Stimulated activated CD8-positive, alpha-beta memory T cell treated with anti-CD3 and anti-CD28 coated beads, Interleukin-7, amount 100 ng/mL, for 1 hour (primary cell): ENCODE results near the gene PAWR.
"Not testable (repeated sequence)": the region's sequence is repeated elsewhere in the genome, so short reads cannot be mapped to it uniquely, and the experiment has no call there.

Experiments
- DNase-seq, 2 donors: peaks; one replicate each; pipeline ENCODE4 v3.0.0-alpha.2; 2020; ENCODE audit warnings: low read depth in 2 of 2

PAWR gene

DNA sequence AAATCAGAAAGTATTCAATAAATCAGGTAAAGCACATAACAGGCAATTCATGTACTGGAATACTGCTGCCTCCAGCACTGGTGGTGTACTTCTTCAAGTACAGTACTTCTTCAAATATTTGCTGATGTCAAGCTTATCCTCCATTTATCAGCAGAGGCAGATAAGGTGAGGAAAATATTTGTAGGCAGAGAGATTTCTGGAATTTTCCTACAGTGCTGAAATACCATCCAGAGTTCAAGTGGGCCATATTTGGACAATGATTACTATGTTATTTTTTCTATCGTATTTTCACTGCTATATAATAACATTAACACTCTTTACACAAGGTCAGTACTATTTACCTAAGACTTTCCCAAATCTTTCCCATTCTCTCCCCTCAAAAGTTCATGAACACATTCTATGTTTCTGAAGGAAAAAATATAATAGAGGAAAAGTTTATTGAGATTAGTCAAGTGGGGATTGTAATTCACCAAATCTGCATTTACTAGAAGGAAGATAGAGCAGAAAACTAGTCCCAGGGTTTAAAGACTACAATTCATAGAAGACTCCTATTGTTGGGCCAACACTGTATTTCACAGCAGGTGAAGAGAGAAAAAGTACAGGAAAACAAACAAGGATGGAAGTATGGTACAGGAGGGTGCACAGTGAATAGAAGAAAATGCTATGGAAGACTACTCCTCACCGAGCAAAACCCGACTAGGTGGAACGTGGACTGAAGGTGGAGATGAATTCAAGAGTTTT, 141.1 kb downstream of the PAWR start:
- DNase-seq, result no peak

DNA sequence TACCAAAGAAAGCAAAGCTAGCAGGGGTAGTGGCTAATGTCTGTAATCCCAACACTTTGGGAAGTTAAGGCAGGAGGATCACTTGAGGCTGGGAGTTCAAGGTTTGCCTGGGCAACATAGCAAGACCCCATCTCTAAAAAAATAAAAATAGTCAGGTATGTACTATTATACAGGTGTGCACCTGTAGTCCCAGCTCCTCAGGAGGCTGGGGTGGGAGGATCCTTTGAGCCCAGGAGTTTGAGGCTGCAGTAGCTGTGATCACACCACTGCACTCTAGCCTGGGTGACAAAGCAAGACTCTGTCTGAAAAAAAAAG, 142.2 kb downstream of the PAWR start:
- DNase-seq, result no peak

DNA sequence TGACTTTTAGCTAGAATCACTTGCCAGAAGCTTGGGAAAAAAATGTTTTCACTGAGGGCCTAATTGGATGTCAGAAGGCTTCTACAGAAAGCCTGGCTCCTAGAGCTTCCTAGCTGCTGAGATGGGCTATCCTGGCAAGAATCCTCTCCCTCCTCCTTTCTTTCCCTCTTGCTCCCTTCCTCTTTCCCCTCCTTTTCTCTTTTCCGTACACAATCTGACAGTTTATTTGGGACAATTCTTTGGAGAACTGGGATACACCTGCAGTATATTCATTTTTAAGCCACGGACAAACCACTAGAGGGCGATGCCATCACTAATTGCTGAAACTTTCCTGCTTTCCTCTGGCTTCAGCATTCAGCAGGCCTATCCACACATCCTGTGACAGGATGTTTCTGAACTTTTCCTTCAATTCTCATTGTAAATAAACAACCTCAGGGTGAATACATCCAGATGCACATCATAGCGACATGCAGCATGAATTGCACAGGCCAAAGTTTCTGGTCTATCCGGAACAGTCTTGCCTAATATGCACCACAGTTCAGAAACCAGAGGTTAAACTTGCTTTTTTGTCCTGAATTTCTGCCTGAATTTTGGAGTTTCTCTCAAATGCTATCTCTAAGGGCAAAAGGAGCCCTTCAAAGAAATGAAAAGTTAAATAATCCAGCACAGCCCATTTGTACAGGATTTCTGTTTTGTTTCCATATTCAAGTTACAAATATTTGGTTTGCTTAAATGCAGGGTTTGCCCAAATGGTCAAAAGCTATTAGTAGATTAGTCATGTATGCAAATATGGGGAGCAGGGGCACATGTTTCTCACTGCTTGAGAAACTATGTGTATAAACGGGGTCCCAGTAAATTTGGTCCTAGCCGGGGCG, 142.8 kb downstream of the PAWR start:
- no peak for DNase-seq

DNA sequence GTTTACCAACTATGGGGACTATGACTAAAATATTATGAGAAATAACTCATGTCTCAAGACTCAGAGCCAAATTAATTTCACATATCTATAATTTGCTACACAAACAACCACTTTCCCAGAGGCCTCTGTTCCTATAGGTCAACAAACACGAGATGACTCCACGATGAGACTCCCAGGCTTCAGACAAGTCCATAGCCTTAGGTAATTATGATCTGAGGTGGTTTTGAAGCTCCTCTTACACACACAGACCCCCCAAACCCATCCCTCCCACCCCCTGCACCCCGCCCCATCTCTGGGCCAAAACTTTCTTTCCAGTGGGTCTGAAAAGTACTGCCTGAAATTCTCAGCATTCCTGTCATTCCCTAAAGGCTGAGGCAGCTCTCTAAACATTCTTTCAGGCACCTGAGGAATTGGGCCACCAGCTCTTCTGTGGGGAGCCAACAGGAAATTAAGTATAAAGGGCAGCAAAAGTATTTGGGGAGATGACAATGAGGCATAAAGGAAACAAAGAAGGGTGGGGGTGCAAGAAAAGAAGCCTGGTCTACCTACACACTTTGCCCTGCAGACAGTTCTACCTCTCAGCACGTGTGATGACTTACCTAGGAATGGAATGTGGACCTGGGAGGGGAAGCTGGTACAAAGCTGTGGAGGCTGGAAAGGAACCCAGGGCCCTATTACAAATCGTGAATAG, 143.6 kb downstream of the PAWR start:
- no peak for DNase-seq

DNA sequence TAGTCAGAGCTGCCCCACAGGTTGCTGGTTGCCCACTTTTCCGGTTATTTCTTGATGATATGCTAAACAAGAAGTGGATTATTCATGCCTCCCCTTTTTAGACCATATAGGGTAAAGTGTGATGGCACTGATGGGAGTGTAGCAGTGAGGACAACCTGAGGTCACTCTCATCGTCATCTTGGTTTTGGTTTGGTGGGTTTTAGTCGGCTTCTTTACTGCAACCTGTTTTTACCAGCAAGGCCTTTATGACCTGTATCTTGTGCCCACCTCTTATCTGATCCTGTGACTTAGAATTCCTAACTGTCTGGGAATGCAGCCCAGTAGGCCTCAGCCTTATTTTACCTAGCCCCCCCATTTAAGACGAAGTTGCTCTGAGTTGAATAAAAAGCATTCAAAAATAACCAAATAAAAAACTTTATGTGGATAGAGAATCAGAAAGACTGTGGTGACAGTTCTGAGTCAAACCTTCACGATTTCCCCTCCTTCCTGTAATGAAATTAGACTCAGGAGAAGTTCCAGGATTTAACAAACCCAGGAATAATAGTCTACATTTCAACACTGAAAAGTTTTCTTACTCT, 144.2 kb downstream of the PAWR start:
- DNase-seq, result no peak

DNA sequence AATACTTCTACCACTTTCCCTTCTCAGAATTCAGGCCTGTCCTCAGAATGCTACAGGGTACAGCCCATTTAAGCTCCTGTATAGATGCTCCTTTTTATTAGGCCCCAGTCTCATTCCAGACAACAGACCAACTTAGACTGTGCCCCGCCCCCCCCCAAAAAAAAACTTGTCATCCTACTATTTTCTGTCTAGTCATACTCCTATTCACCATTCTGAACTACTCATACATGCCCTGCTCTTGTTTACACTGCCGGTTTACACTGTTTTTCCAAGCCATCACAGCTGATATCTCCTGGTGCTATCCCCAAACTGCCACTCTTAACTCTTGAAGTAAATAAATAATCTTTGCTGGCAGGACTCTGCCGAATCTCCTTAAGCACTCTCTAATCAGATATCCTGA, 146.3 kb downstream of the PAWR start:
- not testable (repeated sequence) for DNase-seq

DNA sequence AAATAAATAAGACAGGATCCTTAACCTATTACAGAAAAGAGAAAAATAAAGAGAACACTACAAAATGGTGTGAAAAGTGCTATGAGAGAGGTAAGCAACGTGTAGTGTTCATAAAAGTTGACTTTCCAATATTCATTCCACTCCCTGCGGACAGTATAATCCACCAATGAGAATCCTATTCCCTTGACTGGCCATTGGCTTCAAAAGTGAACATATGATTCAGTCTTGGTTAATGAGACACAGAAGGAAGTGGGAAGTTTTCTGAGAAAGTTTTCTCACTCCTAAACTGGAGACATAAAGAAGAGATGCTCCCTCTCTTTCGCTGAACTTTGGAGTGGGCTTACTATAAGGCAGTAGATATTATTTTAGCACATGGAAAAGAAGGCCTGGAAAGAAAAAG, 153.1 kb downstream of the PAWR start:
- no peak for DNase-seq

DNA sequence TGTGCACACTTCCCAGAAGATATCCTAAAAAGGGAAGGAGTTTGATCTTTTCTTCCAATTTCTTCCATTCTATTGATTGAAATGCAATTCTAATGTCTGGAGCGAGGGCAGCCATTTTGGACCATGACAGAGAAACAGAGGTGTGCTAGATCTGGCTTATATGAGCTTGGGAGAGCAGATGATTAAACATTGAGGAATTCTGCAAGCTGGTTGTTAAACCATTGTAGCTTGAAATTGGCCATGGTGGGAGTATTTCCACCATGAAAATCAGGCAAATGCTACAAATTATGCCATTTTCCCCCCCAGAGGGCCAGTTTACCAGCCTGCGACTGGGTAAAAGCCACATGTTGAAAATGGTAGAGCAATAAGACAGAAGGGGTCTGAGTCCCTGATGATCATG, 155.0 kb downstream of the PAWR start:
- no peak for DNase-seq
